Measurements from ENCODE around the gene MAN1A1.

Gene MAN1A1

DNA sequence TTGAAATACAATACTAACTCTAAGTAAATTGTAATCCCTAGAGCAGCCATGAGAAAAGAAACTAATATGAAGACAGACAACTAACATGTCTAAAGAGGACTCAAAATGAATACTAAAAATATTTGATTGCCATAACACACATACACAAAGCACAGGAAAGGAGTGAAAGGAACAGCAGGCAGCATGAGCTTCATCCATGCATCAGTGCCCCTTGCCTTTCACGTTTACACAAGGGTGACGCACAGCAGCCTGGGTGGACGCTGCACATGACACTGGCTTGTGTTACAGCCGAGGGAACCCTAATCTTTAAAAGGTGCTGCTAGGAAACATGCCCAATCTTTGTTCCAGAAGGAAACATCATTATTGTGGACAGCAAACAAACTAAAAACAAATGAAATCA, 123.5 kb downstream of the MAN1A1 start:
- no peak for DNase-seq

GRCh38 chr6:119224095-119224701, 125.4 kb downstream of the MAN1A1 start:
- no peak for DNase-seq

GRCh38 chr6:119220452-119220851, 129.1 kb downstream of the MAN1A1 start:
- DNase-seq: no peak

DNA sequence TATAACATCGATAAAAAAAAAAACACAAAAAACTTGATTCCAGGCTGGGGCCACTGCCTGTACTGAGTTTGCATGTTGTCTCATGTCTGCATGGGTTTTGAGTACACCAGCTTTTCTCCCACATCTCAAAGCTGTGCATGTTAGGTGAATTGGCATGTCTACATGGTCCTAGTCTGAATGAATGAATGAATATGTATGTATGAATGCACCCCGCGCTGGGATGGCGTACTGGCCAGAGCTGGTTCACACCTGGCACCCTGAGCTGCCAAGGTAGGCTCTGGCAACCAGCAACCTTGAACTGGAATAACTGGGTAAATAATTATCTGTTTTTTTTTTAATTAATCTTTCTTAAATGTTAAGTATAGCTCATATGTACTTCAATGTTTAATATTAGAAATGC, 131.0 kb downstream of the MAN1A1 start:
- DNase-seq: no peak

DNA sequence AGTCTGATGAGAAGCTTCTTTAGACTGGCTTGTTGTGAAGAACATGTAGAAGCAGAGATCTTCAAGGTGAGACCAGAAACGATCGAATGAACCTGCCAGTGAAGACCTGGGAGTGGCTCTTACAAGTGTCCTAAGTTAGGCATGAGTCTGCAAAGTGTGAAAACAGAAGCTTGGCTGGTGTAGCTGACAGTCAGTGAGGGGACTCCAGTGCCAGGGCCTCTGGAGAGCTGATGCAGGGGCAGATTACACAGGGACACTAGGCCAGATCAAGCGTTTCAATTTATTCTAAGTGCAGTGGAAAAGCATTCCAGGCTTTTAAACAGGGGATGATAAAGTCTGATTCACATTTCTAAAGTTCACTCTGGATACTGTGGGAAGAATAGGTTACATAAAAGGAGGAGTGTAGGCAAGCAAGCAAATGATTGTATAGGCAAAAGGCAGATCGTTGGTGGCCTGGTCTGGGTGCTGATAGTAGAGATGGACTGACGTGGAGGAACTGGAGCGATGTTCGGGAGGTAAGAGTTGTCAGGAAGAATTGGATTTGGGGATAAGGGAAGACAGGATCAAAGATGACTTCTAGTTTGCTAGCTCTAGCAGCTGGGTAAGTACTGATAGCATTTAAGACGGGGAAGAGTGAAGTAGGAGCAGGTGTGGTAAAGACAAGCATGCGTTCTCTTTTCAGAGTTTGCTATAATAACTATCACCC, 133.5 kb downstream of the MAN1A1 start:
- no peak for DNase-seq

GRCh38 chr6:119215309-119215708, 134.3 kb downstream of the MAN1A1 start:
- no peak for DNase-seq

DNA sequence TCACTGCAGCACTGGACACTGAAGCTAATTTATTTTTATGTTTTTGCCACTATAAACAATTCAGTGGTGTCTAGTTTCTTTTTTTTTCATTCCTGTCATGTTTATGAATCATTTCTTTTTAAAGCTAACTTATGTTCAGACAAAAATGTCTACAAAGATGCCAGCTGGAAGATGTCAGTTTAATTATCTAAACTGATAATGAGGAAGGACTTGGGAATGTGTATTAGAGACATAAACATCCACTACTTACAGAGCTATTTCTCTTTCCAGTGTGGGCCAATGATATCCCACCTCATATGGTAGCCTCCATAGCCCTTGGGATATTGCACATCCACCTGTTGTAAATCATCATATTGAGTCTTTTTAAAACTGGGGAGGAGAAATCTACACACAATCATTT, 139.0 kb downstream of the MAN1A1 start:
- no peak for DNase-seq

- DNase-seq: no peak
Observed at GRCh38 chr6:119209452-119210205, 139.9 kb downstream of the MAN1A1 start.

DNA sequence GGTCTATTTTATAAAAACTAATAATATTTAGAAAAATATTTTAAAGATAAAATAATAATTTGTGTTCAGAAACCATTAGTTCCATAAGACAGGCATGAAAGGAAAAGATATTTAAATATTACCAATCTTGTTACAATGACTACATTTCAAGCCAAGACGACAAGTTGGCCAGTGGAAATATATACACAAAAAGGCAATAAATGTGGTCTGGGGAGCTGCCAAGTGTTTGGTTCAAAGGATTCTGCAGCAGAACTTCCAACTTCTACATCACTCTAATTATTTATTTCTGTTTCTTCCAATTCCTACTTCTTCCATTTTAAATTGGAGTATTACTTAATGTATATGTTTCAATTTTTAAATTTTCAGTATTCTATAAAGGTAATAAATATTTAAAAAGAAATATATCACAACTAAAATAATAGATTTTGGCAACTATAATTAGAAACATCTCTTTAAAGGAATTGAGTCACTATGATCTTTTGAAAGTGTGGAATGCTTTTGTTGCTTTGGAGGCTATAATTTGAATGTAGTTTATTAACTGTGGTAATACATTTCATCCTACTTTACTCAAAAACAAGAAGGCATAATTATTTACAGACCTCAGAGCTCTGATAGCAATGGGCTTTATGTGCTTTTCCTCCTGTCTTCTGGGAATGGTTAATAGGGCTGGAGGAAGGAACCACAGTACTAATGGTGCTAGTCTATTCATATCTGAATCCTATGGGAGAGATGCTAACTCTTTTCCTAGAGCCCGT, 141.4 kb downstream of the MAN1A1 start:
- peak; percentile 61 for DNase-seq

DNA sequence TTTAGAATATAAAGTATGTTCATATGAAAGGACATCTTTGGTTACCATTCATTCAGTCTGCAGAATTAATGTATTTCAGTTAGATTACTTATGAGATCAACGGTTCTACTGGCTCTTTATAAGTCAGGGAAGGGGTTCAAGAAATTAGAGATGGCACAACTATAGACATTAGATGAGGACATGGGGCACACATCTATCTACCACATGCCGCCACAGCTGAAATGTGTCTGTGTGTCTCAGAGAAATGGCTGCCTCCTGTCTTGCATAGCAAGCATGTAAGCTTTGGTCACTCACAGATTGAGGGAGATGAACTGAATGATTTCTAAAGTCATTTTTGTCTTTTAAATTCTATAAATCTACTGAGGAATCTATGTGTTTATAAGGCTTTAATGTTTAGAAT, 142.2 kb downstream of the MAN1A1 start:
- DNase-seq: no peak

DNA sequence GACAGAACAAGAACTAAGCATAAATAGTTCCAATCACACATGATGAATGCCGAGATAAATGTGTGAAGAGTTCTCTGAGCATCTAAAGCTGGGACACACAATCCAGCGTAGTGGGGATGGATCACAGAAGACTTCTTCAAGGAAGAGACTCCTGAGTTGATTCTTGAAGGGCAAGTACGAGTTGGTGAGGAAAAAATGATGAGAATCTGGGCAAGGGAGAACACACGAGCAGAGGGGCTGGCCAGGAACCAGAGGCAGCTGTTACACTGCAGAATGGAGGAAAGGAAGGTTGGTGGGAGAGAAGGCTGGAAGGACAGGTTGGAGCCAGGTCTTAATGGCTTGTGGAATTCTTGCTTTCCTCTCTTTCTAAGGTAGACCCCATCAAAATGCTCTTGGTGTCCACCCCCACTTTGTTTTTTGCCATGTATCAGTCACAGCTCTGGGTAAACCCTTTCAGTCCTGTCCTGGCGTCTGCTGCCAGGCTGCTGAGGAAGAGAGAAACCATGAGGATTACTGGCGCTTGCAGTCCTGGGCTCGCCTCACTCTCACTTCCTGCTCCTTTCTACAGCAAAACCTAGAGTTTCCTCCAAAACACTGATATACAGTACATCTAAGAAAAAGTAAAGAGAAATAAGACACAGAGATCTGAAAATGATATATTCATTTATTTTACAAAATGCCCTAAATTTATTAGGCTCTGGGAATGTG, 143.5 kb downstream of the MAN1A1 start:
- no peak for DNase-seq

GRCh38 chr6:119204719-119205118, 144.8 kb downstream of the MAN1A1 start:
- no peak for DNase-seq

DNA sequence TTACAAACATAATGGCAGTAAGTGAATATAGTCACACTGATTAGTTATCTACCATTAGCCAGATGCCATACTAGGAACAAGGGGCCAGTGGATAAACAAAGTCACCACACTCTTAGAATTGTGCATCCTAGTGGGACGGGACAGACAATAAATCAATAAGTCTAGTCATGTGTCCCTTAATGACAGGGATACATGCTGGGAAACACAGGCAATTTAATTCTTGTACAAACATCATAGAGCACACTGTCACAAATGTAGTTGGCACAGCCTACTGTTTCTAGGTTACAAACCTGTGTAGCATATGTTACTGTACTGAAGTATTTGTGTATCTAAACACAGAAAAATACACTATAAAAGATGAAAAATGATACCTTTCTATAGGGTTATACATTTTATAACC, 148.1 kb downstream of the MAN1A1 start:
- no peak for DNase-seq

DNA sequence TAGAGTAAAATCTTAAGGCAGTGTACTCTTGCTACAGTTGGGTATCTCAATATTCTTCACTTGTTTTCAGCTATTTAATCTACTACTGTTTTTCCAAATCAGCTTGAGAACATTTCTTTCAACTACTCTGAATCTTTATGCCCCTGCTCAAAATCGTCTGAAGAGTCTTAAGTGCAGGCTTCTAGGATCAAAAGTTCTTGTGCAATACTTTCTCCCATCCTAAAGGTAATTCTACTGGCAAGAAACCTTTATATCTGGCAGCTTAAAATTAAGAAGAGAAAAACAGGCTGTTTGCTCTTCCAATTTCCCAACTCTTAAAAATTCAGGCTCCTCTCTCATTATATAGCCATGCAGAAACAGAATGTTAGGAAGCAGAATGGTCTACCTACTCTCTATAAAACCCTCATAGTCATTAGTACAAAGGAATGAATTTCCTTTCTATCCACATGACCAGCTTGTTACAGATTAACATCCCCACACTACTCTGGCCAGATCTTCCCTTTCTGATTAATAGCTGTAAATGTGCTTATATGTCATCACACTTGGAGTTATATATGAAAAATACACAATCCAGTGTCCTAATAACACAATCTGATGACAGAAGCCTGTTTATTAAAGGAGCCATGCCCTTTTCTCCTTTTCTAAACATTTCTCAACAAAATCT, 148.9 kb downstream of the MAN1A1 start:
- no peak for DNase-seq

DNA sequence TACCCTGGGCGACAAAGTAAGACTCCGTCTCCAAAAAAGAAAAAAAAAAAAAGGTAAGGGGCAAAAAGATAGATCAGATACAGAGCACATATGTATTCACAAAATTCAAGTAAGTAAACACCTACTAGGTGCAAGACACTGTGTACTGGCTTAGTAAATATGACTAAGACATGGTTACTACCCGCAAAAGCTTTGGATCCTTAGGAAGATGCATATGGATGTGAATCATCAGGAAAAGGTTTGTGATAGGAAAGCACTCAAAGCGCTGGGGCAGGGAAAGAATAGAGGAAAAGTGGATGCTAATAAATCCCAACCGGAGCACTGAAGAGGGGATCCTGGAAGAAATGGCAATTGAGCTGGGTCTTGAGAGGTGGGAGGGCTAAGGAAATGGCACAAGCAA, 152.3 kb downstream of the MAN1A1 start:
- no peak for DNase-seq

DNA sequence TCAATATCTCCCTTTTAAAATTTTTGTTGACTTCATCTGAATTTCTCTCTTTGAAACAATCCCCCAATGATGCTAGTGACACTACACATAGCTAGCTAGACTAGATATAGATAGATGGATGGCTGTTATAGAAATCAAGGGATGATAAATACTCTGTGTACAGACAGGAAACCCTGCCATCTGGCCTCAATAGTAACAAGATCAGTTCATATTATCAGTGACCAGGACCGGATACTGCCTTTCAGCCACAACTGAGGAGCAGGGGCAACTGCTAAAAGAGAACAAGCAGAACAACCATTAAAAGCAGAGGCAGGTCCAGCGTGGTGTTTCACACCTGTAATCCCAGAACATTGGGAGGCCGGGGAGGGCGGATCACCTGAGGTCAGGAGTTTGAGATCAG, 152.8 kb downstream of the MAN1A1 start:
- DNase-seq: no peak

- no peak for DNase-seq
Observed at GRCh38 chr6:119195848-119196247, 153.7 kb downstream of the MAN1A1 start.

DNA sequence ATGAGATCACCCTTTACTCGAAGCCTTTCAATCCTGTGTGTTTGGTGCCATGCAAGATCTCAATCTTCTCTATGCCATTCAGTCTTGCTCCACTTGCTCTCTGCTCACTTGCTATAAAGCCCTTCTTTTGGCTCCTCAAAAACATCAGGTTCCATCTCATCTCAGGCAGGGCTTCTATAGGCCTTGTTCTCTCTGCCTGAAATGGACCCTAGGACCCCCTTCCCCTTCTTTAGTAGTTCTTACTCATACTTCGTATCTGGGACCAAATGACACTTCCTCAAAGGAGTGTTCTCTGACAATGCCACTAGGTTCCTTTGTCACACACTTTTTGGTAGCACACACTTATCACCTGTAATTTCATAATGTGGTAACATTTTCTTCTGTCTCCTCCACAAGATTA, 154.4 kb downstream of the MAN1A1 start:
- DNase-seq: no peak

- DNase-seq: no peak
Observed at GRCh38 chr6:119193707-119194106, 155.9 kb downstream of the MAN1A1 start.

DNA sequence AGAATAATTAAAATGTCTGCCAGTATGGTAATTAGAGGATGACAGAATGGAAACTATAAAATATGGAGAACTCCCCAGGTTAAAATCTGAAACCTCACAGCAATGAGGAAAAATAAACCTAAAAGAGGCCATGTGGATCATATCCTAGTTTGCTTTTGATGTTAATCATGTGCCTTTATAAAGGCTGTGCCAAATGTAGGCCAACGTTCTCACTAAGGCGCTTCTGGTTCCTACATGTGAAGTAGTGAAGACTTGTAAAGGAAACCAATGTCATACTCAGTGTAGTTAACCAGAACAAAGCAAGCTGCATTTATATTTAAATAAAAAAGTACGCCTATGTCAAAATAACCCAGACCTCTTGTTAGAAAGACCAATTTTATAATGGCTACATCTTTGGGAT, 157.4 kb downstream of the MAN1A1 start:
- no peak for DNase-seq

DNA sequence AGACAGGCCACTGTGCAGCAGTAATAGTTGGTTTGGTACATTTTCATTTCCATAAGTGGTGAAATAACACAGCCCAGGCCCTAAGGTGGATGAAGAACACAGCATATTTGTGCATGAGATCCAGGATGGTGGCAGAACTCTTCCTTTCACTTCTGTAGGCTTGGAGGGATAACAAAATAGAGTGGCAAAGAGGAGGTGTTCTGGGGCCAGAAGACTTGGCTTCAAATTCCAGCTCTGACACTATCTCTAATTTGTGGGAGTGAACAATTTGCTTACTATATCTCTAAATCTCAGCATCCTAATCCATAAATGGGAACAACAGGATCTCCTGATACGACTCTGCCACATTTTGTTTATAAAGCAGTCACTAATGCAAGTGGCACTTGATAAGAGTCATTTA, 159.4 kb downstream of the MAN1A1 start:
- DNase-seq: no peak

DNA sequence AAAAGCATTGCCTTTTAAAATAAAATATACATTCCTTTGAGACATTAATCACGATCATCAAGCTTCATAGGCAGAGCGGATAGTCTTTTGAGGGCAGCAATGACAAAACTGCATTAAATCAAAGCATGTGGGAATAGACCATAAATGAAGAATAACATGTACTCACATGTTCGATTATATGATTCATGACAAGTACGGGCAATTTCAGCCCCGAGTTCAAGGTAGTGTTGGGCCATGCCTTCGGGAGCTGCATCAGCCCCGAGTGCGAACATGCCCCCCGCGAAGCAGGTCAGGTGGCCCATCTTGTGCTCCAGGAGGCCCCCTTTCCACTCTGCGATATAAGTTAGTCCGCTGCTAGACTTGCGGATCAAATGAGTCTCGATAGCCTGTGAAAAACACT, 160.1 kb downstream of the MAN1A1 start:
- DNase-seq: no peak
